GM12878 (cell line): ENCODE results near the gene BSCL2. TPM values are rescaled to one million over a fixed set of nuclear protein-coding genes. Genes with fewer than 3 reads are reported as not detected.
A peak's percentile ranks its signal among the peaks of the same experiment; 100 is the strongest.

Source experiments
- ATF3 ChIP-seq: IDR thresholded peaks from 2 replicates; pipeline ENCODE4 v1.6.1; 2011; ENCODE audit warnings: low read depth, mild to moderate bottlenecking, low read length, moderate library complexity, borderline replicate concordance; ENCODE audit errors: extremely low read depth
- CBX5 ChIP-seq: sonication (generic); IDR thresholded peaks from 2 replicates; pipeline ENCODE4 v1.6.1; 2016; ENCODE audit warnings: low read depth, moderate library complexity, mild to moderate bottlenecking, inconsistent platforms
- E2F8 ChIP-seq: fragments of 450-650 bp; IDR thresholded peaks from 2 replicates; pipeline ENCODE4 v1.6.1; 2018; ENCODE audit warnings: mild to moderate bottlenecking, low read depth, moderate library complexity; ENCODE audit not compliant: partially characterized antibody
- ETV6 ChIP-seq, 2 experiments: fragments of 450-650 bp in 1 of 2; IDR thresholded peaks in 1 of 2; conservative IDR thresholded peaks in 1 of 2; 2 replicates each; pipeline ENCODE4 v1.6.1; 2014; ENCODE audit warnings: antibody characterized with exemption in 1 of 2, borderline replicate concordance in 1 of 2, low read depth in 1 of 2, mild to moderate bottlenecking in 1 of 2, moderate library complexity in 1 of 2
- FOXM1 ChIP-seq: IDR thresholded peaks from 2 replicates; pipeline ENCODE4 v1.6.1; 2012; ENCODE audit warnings: low read depth, mild to moderate bottlenecking, inconsistent platforms, low read length, moderate library complexity
- GABPA ChIP-seq: IDR thresholded peaks from 2 replicates; pipeline ENCODE4 v1.6.1; 2014; ENCODE audit warnings: antibody characterized with exemption, low read depth, mild to moderate bottlenecking, inconsistent platforms
- HCFC1 ChIP-seq: fragments of 150-350 bp; IDR thresholded peaks from 2 replicates; pipeline ENCODE4 v1.6.1; 2014; ENCODE audit warnings: low read length
- HDAC2 ChIP-seq: fragments of 200-600 bp; sonication (generic); IDR thresholded peaks from 2 replicates; pipeline ENCODE4 v1.6.1; 2017
- MLLT1 ChIP-seq: fragments of 450-650 bp; IDR thresholded peaks from 2 replicates; pipeline ENCODE4 v1.6.1; 2016; ENCODE audit warnings: mild to moderate bottlenecking
- NFIC ChIP-seq: IDR thresholded peaks from 2 replicates; pipeline ENCODE4 v1.6.1; 2012; ENCODE audit warnings: low read depth, mild to moderate bottlenecking, inconsistent platforms, low read length, moderate library complexity
- NFYA ChIP-seq: IDR thresholded peaks from 2 replicates; pipeline ENCODE4 v1.6.1; 2011; ENCODE audit warnings: low read depth, mild to moderate bottlenecking, low read length, improper control_type of control experiment, borderline replicate concordance
- POLR2A ChIP-seq: IDR thresholded peaks from 2 replicates; pipeline ENCODE4 v1.6.1; 2011; ENCODE audit warnings: low read depth, mild to moderate bottlenecking, low read length
- RELB ChIP-seq: fragments of 450-650 bp; IDR thresholded peaks from 2 replicates; pipeline ENCODE4 v1.6.1; 2017; ENCODE audit warnings: low read depth, mild to moderate bottlenecking, moderate library complexity
- SMAD5 ChIP-seq: IDR thresholded peaks from 2 replicates; pipeline ENCODE4 v1.6.1; 2016; ENCODE audit warnings: antibody characterized with exemption, low read depth
- SMC3 ChIP-seq: IDR thresholded peaks from 2 replicates; pipeline ENCODE4 v1.6.1; 2011; ENCODE audit warnings: low read length, improper control_type of control experiment, borderline replicate concordance
- SUZ12 ChIP-seq: fragments of 200-600 bp; sonication (generic); IDR thresholded peaks from one replicate; pipeline ENCODE4 v1.6.1; 2018; ENCODE audit warnings: antibody characterized with exemption, mild to moderate bottlenecking; ENCODE audit not compliant: unreplicated experiment
- TARDBP ChIP-seq: IDR thresholded peaks from 2 replicates; pipeline ENCODE4 v1.6.1; 2016; ENCODE audit warnings: borderline replicate concordance
- YBX1 ChIP-seq: fragments of 450-650 bp; IDR thresholded peaks from 2 replicates; pipeline ENCODE4 v1.6.1; 2016; ENCODE audit warnings: antibody characterized with exemption
- ZNF207 ChIP-seq: fragments of 450-650 bp; IDR thresholded peaks from 2 replicates; pipeline ENCODE4 v1.6.1; 2014; ENCODE audit warnings: antibody characterized with exemption, mild to moderate bottlenecking, borderline replicate concordance
- ZNF384 ChIP-seq: IDR thresholded peaks from 2 replicates; pipeline ENCODE4 v1.6.1; 2012; ENCODE audit warnings: low read depth, mild to moderate bottlenecking, low read length, improper control_type of control experiment, borderline replicate concordance
- ZZZ3 ChIP-seq: IDR thresholded peaks from 2 replicates; pipeline ENCODE4 v1.6.1; 2011; ENCODE audit warnings: low read depth; ENCODE audit not compliant: control insufficient read depth, insufficient read length
- polyA plus RNA-seq, 11 experiments: library from polyadenylated mRNA; depleted of rRNA in 4 of 11; unstranded in 6 of 11; stranded (reverse) in 5 of 11; fragments of >200 nt; fragmentation: Nextera tagmentation in 4 of 11; fragmentation: Illumina TruSeq in 1 of 11; extraction: Ambion mirVana in 4 of 11; extraction: Trizol in 1 of 11; gene quantifications; 1 replicate in 1 of 11; 2 replicates in 10 of 11; pipeline versions ENCODE4 v1.2.1 to v1.2.3, GENCODE V29; 2011 to 2016; ENCODE audit warnings: inconsistent platforms in 2 of 11, missing spikeins in 2 of 11, low read depth in 1 of 11
- total RNA-seq, 4 experiments: library from RNA; depleted of rRNA in 3 of 4; stranded (reverse); fragments of >200 nt in 3 of 4; fragmentation: Illumina TruSeq in 1 of 4; extraction: Trizol in 1 of 4; gene quantifications; 2 replicates each; pipeline versions ENCODE4 v1.2.1 to v1.2.3, GENCODE V29; 2013 to 2021

The BSCL2 gene
- total and polyA plus RNA-seq, 10 of the 15 experiments (the other 5 are each of a cell fraction or from before 2014, with no cell fraction given) = 12.3 to 57.9 (median 21.8) TPM

- TF ChIP-seq HDAC2 (no peak), NFYA (no peak), NFIC (peak; percentile 34; the same call in 1 of the 2 replicates), GABPA (peak; percentile 74), HCFC1 (peak; percentile 30; the same call in 1 of the 2 replicates), FOXM1 (peak; percentile 48), ETV6 (conservative IDR thresholded peaks at IDR 0.05 in 1 of 2, IDR thresholded peaks at IDR 0.05 in 1 of 2; ENCODE audit: borderline replicate concordance in 1 of 2, low read depth in 1 of 2) (peak in 1 of 2 experiments; percentile 17; a peak in 1 of 4 replicates), POLR2A (peak; percentile 96), CBX5 (peak; percentile 59; the same call in 1 of the 2 replicates), SUZ12 (no peak), ZZZ3 (no peak), RELB (no peak; the same call in 1 of the 2 replicates), E2F8 (no peak), YBX1 (no peak), MLLT1 (peak; percentile 89), SMC3 (no peak), SMAD5 (peak; percentile 99), ATF3 (no peak), ZNF384 (no peak), ZNF207 (peak; percentile 26; the same call in 1 of the 2 replicates), TARDBP (0 out of 2 replicates have a peak, but pooled peaks have one; percentile 34)
- TF ChIP-seq, all 136 proteins: peak for 62
These were observed 42.1 kb downstream of the BSCL2 start, which contains the start of the genes C11orf98 and CSKMT (continued) for GRCh38 chr11:62665075-62665598.
